ENCODE data around the gene GRM1.

- TF ChIP-seq, protein P1, sequence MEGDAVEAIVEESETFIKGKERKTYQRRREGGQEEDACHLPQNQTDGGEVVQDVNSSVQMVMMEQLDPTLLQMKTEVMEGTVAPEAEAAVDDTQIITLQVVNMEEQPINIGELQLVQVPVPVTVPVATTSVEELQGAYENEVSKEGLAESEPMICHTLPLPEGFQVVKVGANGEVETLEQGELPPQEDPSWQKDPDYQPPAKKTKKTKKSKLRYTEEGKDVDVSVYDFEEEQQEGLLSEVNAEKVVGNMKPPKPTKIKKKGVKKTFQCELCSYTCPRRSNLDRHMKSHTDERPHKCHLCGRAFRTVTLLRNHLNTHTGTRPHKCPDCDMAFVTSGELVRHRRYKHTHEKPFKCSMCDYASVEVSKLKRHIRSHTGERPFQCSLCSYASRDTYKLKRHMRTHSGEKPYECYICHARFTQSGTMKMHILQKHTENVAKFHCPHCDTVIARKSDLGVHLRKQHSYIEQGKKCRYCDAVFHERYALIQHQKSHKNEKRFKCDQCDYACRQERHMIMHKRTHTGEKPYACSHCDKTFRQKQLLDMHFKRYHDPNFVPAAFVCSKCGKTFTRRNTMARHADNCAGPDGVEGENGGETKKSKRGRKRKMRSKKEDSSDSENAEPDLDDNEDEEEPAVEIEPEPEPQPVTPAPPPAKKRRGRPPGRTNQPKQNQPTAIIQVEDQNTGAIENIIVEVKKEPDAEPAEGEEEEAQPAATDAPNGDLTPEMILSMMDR (IDR thresholded peaks at IDR 0.05) = no peak
- TF ChIP-seq POLR2A (IDR thresholded peaks at IDR 0.05; ENCODE audit: low read depth) = no peak
Observed at GRCh38 chr6:146419576-146419975, 390.7 kb downstream of the GRM1 start.
